ENCODE data around the gene MVB12B.

DNA sequence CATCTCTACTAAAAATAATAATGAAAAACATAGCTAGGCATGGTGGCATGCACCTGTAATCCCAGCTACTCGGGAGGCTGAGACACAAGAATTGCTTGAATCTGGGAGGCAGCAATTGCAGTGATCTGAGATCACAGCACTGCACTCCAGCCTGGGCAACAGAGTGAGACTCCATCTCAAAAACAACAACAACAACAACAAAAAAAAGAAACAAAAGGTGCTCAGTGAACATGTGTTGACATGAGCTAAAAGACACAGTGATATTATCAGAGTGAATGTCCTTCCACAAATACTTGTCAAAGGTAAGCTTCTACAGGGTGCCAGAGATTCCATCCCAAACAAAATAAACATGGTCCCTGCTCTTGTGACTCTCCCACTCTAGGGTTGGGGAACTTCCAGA, 211.9 kb downstream of the MVB12B start:
- TF ChIP-seq YY1 (IDR thresholded peaks at IDR 0.05; ENCODE audit: insufficient read depth, insufficient read length) = no peak
- no peak for TF ChIP-seq ZNF274 (IDR thresholded peaks at IDR 0.05; ENCODE audit: low read depth, low read length)
